OCI-LY1 (cell line): ENCODE data around the gene CAMP.

Experiments
- EZH2 ChIP-seq: fragments of 200-600 bp; sonication (generic), shearing (Covaris generic); IDR thresholded peaks from 2 replicates; pipeline ENCODE4 v1.8.0; 2017; ENCODE audit warnings: borderline replicate concordance, mixed run types, mild to moderate bottlenecking, antibody characterized with exemption, low read length, moderate library complexity, mixed read lengths
- TF ChIP-seq, protein P1 (sequence below): fragments of 200-600 bp; sonication (generic), shearing (Covaris generic); IDR thresholded peaks from 2 replicates; pipeline ENCODE4 v1.5.1; 2017; ENCODE audit warnings: mild to moderate bottlenecking, antibody characterized with exemption, low read length, moderate library complexity, mixed read lengths

GRCh38 chr3:48199117-48199516 lies 24.2 kb upstream of the CAMP start:
- TF ChIP-seq, protein P1, sequence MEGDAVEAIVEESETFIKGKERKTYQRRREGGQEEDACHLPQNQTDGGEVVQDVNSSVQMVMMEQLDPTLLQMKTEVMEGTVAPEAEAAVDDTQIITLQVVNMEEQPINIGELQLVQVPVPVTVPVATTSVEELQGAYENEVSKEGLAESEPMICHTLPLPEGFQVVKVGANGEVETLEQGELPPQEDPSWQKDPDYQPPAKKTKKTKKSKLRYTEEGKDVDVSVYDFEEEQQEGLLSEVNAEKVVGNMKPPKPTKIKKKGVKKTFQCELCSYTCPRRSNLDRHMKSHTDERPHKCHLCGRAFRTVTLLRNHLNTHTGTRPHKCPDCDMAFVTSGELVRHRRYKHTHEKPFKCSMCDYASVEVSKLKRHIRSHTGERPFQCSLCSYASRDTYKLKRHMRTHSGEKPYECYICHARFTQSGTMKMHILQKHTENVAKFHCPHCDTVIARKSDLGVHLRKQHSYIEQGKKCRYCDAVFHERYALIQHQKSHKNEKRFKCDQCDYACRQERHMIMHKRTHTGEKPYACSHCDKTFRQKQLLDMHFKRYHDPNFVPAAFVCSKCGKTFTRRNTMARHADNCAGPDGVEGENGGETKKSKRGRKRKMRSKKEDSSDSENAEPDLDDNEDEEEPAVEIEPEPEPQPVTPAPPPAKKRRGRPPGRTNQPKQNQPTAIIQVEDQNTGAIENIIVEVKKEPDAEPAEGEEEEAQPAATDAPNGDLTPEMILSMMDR = no peak
- TF ChIP-seq EZH2 = no peak
